ENCODE data around the gene IL34. TPM values are rescaled to one million over a fixed set of nuclear protein-coding genes. Genes with fewer than 3 reads are reported as not detected.

Gene IL34
- polyA plus RNA-seq, 1 experiment: 3.0 TPM

- TF ChIP-seq CTCF (IDR thresholded peaks at IDR 0.05; ENCODE audit: low read depth, low read length): no peak
- CTCF ChIA-PET: interaction anchor here (2.3 to 3.5 kb wide), 2 partner anchors 36 to 69 kb away, joined by 10 to 16 read pairs; no protein-coding TSS in a partner anchor
- POLR2A ChIA-PET: interaction anchor here (2.0 kb wide), 1 partner anchor 59 kb away, joined by 15 read pairs; no protein-coding TSS in a partner anchor
Measured at GRCh38 chr16:70701596-70701995, 55.2 kb downstream of the IL34 start.

GRCh38 chr16:70701998-70702397 is 55.6 kb downstream of the IL34 start:
- TF ChIP-seq CTCF (IDR thresholded peaks at IDR 0.05; ENCODE audit: low read depth, low read length): no peak
- ChIA-PET POLR2A (interaction anchor here (1.7 to 2.0 kb wide), 3 partner anchors 13 to 59 kb away, joined by 14 to 15 read pairs (median 15); no protein-coding TSS in a partner anchor), CTCF (interaction anchor here (1.4 to 3.5 kb wide), 3 partner anchors 9 to 69 kb away, joined by 5 to 16 read pairs (median 10); no protein-coding TSS in a partner anchor)
- no peak for DNase-seq (ENCODE audit: low read depth, low spot score)
- Histone ChIP-seq H3K27me3 (ENCODE audit: control insufficient read depth, insufficient read depth, low read length) (no peaks in the 10 kb centered on the region), H3K9me3 (ENCODE audit: control insufficient read depth, insufficient read depth, low read length) (peaks cover 14% of the 10 kb centered on the region; the same call in 1 of the 2 replicates), H3K4me3 (ENCODE audit: low read depth, low read length) (no peak overlapping the region), H3K27ac (ENCODE audit: low read depth, low read length) (peak overlapping the region; percentile 99)

More at GRCh38 chr16:70701596-70701995, 55.2 kb downstream of the IL34 start:
- DNase-seq (ENCODE audit: low read depth, low spot score): no peak
- Histone ChIP-seq H3K4me3 (ENCODE audit: low read depth, low read length) (no peak overlapping the region), H3K9me3 (ENCODE audit: control insufficient read depth, insufficient read depth, low read length) (peaks cover 14% of the 10 kb centered on the region; the same call in 1 of the 2 replicates), H3K27me3 (ENCODE audit: control insufficient read depth, insufficient read depth, low read length) (no peaks in the 10 kb centered on the region), H3K27ac (ENCODE audit: low read depth, low read length) (peak overlapping the region; percentile 99)

GRCh38 chr16:70702624-70703023 is 56.3 kb downstream of the IL34 start:
- no peak for TF ChIP-seq CTCF (IDR thresholded peaks at IDR 0.05; ENCODE audit: low read depth, low read length)
- Histone ChIP-seq H3K9me3 (ENCODE audit: control insufficient read depth, insufficient read depth, low read length) (peaks cover 14% of the 10 kb centered on the region; the same call in 1 of the 2 replicates), H3K4me3 (ENCODE audit: low read depth, low read length) (no peak overlapping the region), H3K27ac (ENCODE audit: low read depth, low read length) (peak overlapping the region; percentile 99), H3K27me3 (ENCODE audit: control insufficient read depth, insufficient read depth, low read length) (no peaks in the 10 kb centered on the region)
- CTCF ChIA-PET: interaction anchor here (1.1 to 3.5 kb wide), 5 partner anchors 10 to 68 kb away, joined by 3 to 16 read pairs (median 5); no protein-coding TSS in a partner anchor
- no peak for DNase-seq (ENCODE audit: low read depth, low spot score)
- POLR2A ChIA-PET: interaction anchor here (0.7 to 2.6 kb wide), 14 partner anchors 10 to 65 kb away, joined by 3 to 16 read pairs (median 7); partner anchors contain the start of gene MTSS2

- no peaks in the 10 kb centered on the region for H3K27me3 ChIP-seq (ENCODE audit: control insufficient read depth, insufficient read depth, low read length)
- peak; percentile 60 for TF ChIP-seq CTCF (IDR thresholded peaks at IDR 0.05; ENCODE audit: low read depth, low read length)
- H3K27ac ChIP-seq (ENCODE audit: low read depth, low read length): peak overlapping the region; percentile 99
- H3K4me3 ChIP-seq (ENCODE audit: low read depth, low read length): no peak overlapping the region
- ChIA-PET CTCF (interaction anchor here (0.6 to 3.5 kb wide), 6 partner anchors 10 to 177 kb away, joined by 3 to 16 read pairs (median 4); no protein-coding TSS in a partner anchor), POLR2A (interaction anchor here (0.7 to 2.6 kb wide), 15 partner anchors 8 to 64 kb away, joined by 3 to 16 read pairs (median 7); partner anchors contain the start of gene MTSS2)
- peaks cover 13% of the 10 kb centered on the region; the same call in 1 of the 2 replicates for H3K9me3 ChIP-seq (ENCODE audit: control insufficient read depth, insufficient read depth, low read length)
- peak; percentile 84 for DNase-seq (ENCODE audit: low read depth, low spot score)
Measured at GRCh38 chr16:70703041-70703834, 56.9 kb downstream of the IL34 start.
